Measurements from ENCODE around the gene CPAMD8. TPM values are rescaled to one million over a fixed set of nuclear protein-coding genes. Genes with fewer than 3 reads are reported as not detected.

The CPAMD8 gene
- total and polyA plus RNA-seq, 2 of the 8 experiments (the other 6 are each of a cell fraction or from before 2014, with no cell fraction given) = 6.1 to 9.2 TPM

- Histone ChIP-seq H4K5ac (ENCODE audit: insufficient read length, low read depth, low read length) (peak within 1 kb of the TSS; percentile 91), H3K56ac (replicated peaks; ENCODE audit: insufficient read length, low read depth, low read length) (peak within 1 kb of the TSS; percentile 51), H3K79me1 (ENCODE audit: low read depth, low read length) (peaks cover 30% of the 10 kb centered on the region), H4K8ac (ENCODE audit: extremely low read depth, insufficient read depth, low read length) (peak within 1 kb of the TSS; percentile 96), H2BK12ac (ENCODE audit: low read depth, low read length) (no peak within 1 kb of the TSS), H3K23me2 (ENCODE audit: low read depth, low read length) (peaks cover 17% of the 10 kb centered on the region), H3K9me3 (ENCODE audit: insufficient read depth in 2 of 2, low read depth in 1 of 2, low read length in 1 of 2) (no peaks in the 10 kb centered on the region), H2BK20ac (ENCODE audit: low read length) (no peak within 1 kb of the TSS), H3K23ac (ENCODE audit: insufficient read length) (no peak within 1 kb of the TSS), H3K79me2 (ENCODE audit: control insufficient read depth in 1 of 2, insufficient read depth in 2 of 2, low read length in 2 of 2) (peaks cover 4 to 61% of the 10 kb centered on the region in 2 experiments; a peak in 3 of 4 replicates), H3K4me2 (ENCODE audit: insufficient read depth in 1 of 2, low read depth in 2 of 2, low read length in 2 of 2) (peak within 1 kb of the TSS; percentile 79 to 91), H3K18ac (ENCODE audit: extremely low read depth, low read length) (peak within 1 kb of the TSS; percentile 99), H3K4me3 (ENCODE audit: extremely low read depth in 1 of 4, insufficient read depth in 2 of 4, low read depth in 3 of 4, low read length in 4 of 4) (peak within 1 kb of the TSS; percentile 72 to 96 (median 82)), H2AFZ (ENCODE audit: low read length) (no peak within 1 kb of the TSS; the same call in 1 of the 2 replicates), H2BK15ac (ENCODE audit: low read length) (peak within 1 kb of the TSS; percentile 95; the same call in 1 of the 2 replicates), H3K27me3 (replicated peaks in 1 of 4; ENCODE audit: control insufficient read depth in 3 of 4, extremely low read depth in 1 of 4, insufficient read depth in 3 of 4, low read length in 3 of 4) (no peaks in the 10 kb centered on the region), H4K91ac (replicated peaks; ENCODE audit: insufficient read length, low read length) (peak within 1 kb of the TSS; percentile 82), H2AK5ac (ENCODE audit: low read depth, low read length) (no peak within 1 kb of the TSS), H2BK120ac (replicated peaks; ENCODE audit: low read depth, low read length) (peak within 1 kb of the TSS; percentile 60), H3K9ac (replicated peaks in 1 of 4; ENCODE audit: extremely low read depth in 1 of 4, low read depth in 3 of 4, low read length in 3 of 4) (peak within 1 kb of the TSS; percentile 92 to 97 (median 94)), H3K14ac (ENCODE audit: insufficient read length) (no peak within 1 kb of the TSS), H3K4ac (replicated peaks; ENCODE audit: insufficient read length, low read depth, low read length) (no peak within 1 kb of the TSS), H2BK5ac (ENCODE audit: low read depth, low read length) (peak within 1 kb of the TSS; percentile 97), H3K36me3 (ENCODE audit: control insufficient read depth in 2 of 4, insufficient read depth in 4 of 4, low read length in 3 of 4) (peaks cover 0 to 17% (median 3%) of the 10 kb centered on the region in 4 experiments; a peak in 4 of 8 replicates), H4K20me1 (replicated peaks in 1 of 2; ENCODE audit: control insufficient read depth in 1 of 2, insufficient read depth in 2 of 2, low read length in 2 of 2) (peaks cover 25 to 32% of the 10 kb centered on the region in 2 experiments), H3K4me1 (replicated peaks in 1 of 4; ENCODE audit: control insufficient read depth in 3 of 4, insufficient read depth in 4 of 4, low read length in 3 of 4) (peaks cover 4 to 13% (median 9%) of the 10 kb centered on the region in 4 experiments), H3K27ac (ENCODE audit: low read depth, low read length) (peak within 1 kb of the TSS; percentile 91)
- peak; percentile 98 for DNase-seq (ENCODE audit: low read depth in 1 of 2, low spot score in 2 of 2)
- CTCF ChIA-PET (ENCODE audit: partially characterized antibody) = interaction anchor here (0.8 kb wide), 1 partner anchor 28 kb away, joined by 4 read pairs; no protein-coding TSS in a partner anchor
- POLR2A ChIA-PET (ENCODE audit: partially characterized antibody) = interaction anchor here (0.6 to 2.4 kb wide), 9 partner anchors 10 to 294 kb away, joined by 3 to 13 read pairs (median 4); partner anchors contain the start of gene USE1
- 1% methylated on average over 48 of the region's 103 CpGs; no CpG with 5 or more reads in 1 of the 2 experiments for WGBS, 2 experiments (ENCODE audit: extremely low coverage in 1 of 2, insufficient coverage in 1 of 2, insufficient read length in 1 of 2, insufficient replicate concordance in 2 of 2, low coverage in 1 of 2, low lambda C conversion rate in 2 of 2, missing lambda C conversion rate in 1 of 2)
- no peak for FAIRE-seq
- TF ChIP-seq SP4 (IDR thresholded peaks at IDR 0.05; ENCODE audit: low read length) (peak; percentile 72; the same call in 1 of the 2 replicates), POU5F1 (IDR thresholded peaks at IDR 0.05; ENCODE audit: low read depth, low read length) (no peak), SUZ12 (IDR thresholded peaks at IDR 0.05; ENCODE audit: low read length) (no peak), FOSL1 (IDR thresholded peaks at IDR 0.05; ENCODE audit: insufficient read depth, low read depth, low read length) (no peak), SIX5 (IDR thresholded peaks at IDR 0.05; ENCODE audit: low read depth, low read length) (peak; percentile 45; the same call in 1 of the 2 replicates), JUN (IDR thresholded peaks at IDR 0.05; ENCODE audit: low read depth, low read length) (no peak), RXRA (IDR thresholded peaks at IDR 0.05; ENCODE audit: insufficient read depth, low read depth, low read length) (no peak), POLR2AphosphoS5 (IDR thresholded peaks at IDR 0.05; ENCODE audit: low read depth, low read length) (peak; percentile 81), CTBP2 (IDR thresholded peaks at IDR 0.05; ENCODE audit: borderline replicate concordance, insufficient read depth, insufficient read length, low read length) (no peak)
These were observed 48.6 kb upstream of the CPAMD8 start, which contains the start of the genes HAUS8 and MYO9B for GRCh38 chr19:17075035-17075863. TSS of gene HAUS8 (minus strand) at chr19:17075452. CDS start at chr19:17075422, 30 bp downstream. TSS of gene MYO9B (plus strand) at chr19:17075777. CDS start at chr19:17101718, 25,941 bp downstream.

Data from H1 (cell line).